SJSA1 (cell line): Measurements from ENCODE around the gene CDO1. TPM values are rescaled to one million over a fixed set of nuclear protein-coding genes. Genes with fewer than 3 reads are reported as not detected.
"Not testable (repeated sequence)": the region's sequence is repeated elsewhere in the genome, so short reads cannot be mapped to it uniquely, and the experiment has no call there.

Source experiments
- DNase-seq, 2 experiments: peaks; one replicate each; pipeline ENCODE4 v3.0.0-alpha.2; 2015 to 2020; ENCODE audit warnings: low spot score in 2 of 2, low read depth in 1 of 2
- H3K27ac ChIP-seq: fragments of 250-450 bp; sonication (Bioruptor Pico); 2 replicates; pipeline ENCODE4 v1.5.1; 2020; ENCODE audit warnings: mild to moderate bottlenecking, moderate library complexity
- H3K27me3 ChIP-seq: fragments of 250-450 bp; sonication (Bioruptor Pico); replicated peaks from 2 replicates; pipeline ENCODE4 v1.5.1; 2020; ENCODE audit warnings: mild to moderate bottlenecking, moderate library complexity
- H3K36me3 ChIP-seq: fragments of 250-450 bp; sonication (Bioruptor Pico); 2 replicates; pipeline ENCODE4 v1.5.1; 2020; ENCODE audit warnings: mild to moderate bottlenecking
- H3K4me1 ChIP-seq: fragments of 250-450 bp; sonication (Bioruptor Pico); replicated peaks from 2 replicates; pipeline ENCODE4 v1.6.1; 2021; ENCODE audit warnings: mild to moderate bottlenecking
- H3K4me3 ChIP-seq: fragments of 250-450 bp; sonication (Bioruptor Pico); 2 replicates; pipeline ENCODE4 v1.5.1; 2020; ENCODE audit warnings: mild to moderate bottlenecking
- H3K9me3 ChIP-seq: fragments of 250-450 bp; sonication (Bioruptor Pico); replicated peaks from 2 replicates; pipeline ENCODE4 v1.5.1; 2020; ENCODE audit warnings: mild to moderate bottlenecking
- total RNA-seq: library from RNA; depleted of rRNA; stranded (reverse); fragments of >200 nt; shearing (Covaris generic); gene quantifications from 2 replicates; pipeline ENCODE4 v1.2.3, GENCODE V29; 2014

CDO1 gene
- total RNA-seq, 1 experiment from 2014 or later, result 6.8 TPM

DNA sequence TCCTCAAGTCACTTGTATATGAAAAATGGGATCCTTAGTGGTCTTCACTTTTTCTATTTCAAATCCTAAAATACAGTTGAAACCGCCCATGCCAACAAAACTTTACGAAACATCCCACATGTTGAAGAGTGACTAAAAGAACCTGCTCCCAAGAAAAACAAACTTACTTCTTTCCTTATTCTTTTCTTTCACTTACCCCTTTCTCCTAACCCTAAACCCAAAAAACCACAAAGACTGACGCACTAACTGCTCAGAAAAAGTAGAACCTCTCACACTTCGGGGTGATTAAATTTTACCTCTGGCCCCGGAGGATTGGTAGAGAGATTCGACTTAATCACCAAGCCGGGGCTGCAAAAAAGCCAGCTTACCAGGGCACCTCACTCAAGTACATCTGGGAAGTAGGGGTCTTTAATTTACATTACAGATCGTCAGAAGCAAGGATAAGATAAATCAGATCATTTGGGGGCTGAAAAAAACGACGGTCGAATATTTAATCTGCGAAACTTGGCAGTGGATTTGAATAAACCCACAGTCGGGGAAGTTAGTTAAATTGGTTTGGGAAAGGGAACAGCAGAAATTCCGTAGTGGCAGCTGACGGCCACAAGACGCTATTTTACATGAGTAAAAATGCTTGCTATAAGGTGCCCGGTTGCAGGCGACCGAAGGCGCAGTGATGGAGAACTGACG, 1.3 kb downstream of the CDO1 start:
- H3K27ac ChIP-seq, result no peak overlapping the region
- H3K4me3 ChIP-seq, result peak overlapping the region; percentile 45
- H3K4me1 ChIP-seq, result peaks cover 14% of the 10 kb centered on the region
- no peaks in the 10 kb centered on the region for H3K36me3 ChIP-seq
- H3K27me3 ChIP-seq, result peaks cover 39% of the 10 kb centered on the region
- H3K9me3 ChIP-seq, result no peaks in the 10 kb centered on the region
- no peak for DNase-seq

DNA sequence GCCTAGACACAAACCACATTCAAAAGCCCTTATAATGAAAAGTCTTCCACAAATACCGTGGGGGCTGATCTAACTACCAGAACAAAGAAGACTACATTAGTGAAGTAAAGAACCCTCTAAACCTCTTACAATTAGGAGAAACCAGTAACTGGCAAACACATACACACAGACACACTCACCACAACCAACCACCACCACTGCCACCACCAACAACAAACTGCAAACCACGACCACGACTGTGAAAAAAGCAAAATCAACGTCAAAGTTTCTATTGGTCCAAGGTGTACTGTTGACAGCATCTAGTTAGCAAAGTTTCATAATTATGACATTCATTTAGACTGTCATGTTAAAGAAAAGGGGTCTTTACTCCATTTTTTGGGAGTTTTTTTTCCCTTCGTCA, 2.7 kb downstream of the CDO1 start:
- no peak overlapping the region for H3K27ac ChIP-seq
- peaks cover 39% of the 10 kb centered on the region for H3K27me3 ChIP-seq
- no peaks in the 10 kb centered on the region for H3K36me3 ChIP-seq
- no peaks in the 10 kb centered on the region for H3K9me3 ChIP-seq
- no peak overlapping the region for H3K4me3 ChIP-seq
- no peak for DNase-seq
- H3K4me1 ChIP-seq, result peaks cover 14% of the 10 kb centered on the region

DNA sequence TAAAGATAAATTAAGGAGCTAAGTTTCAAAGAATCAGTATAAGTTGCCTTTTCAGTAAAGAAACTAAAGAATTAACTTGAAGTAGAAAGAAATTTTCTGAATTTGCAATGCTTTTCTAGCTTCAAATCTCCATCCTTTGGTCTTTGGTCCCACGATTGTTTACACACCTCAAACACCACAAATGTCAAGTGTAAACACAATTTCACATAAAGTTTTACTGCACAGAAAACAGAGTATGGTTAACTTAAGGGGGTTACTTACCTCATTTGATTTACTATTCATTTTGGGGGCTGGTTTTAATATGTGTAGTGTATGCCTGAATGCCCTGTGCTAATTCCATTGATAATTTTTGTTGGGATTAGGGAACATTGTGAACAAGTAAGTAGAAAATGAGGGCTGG, 4.1 kb downstream of the CDO1 start:
- Histone ChIP-seq H3K36me3 (no peaks in the 10 kb centered on the region), H3K4me1 (peaks cover 14% of the 10 kb centered on the region), H3K27me3 (peaks cover 35% of the 10 kb centered on the region), H3K27ac (no peak overlapping the region), H3K9me3 (no peaks in the 10 kb centered on the region), H3K4me3 (no peak overlapping the region)
- no peak for DNase-seq

DNA sequence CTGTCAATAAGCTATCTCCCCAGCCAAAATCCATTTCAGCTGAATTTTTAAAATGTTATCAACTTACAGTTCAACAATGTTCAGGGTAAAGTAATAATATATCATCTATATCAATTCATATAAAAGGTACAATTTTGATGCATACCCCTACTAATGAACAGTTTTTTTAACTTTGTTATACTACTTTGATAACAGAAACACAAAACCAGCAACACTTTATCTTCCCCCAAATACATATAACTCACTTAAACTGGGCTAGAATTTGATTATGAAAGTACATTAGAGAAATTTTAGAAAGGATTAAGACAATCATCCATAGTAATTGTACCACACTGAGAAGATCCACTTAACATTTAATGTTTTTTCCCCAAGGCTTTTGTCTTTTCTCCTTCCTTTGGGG, 5.1 kb downstream of the CDO1 start:
- H3K27ac ChIP-seq, result no peak overlapping the region
- peaks cover 9% of the 10 kb centered on the region for H3K4me1 ChIP-seq
- DNase-seq, result no peak
- peaks cover 27% of the 10 kb centered on the region for H3K27me3 ChIP-seq
- no peaks in the 10 kb centered on the region for H3K9me3 ChIP-seq
- H3K4me3 ChIP-seq, result no peak overlapping the region
- no peaks in the 10 kb centered on the region for H3K36me3 ChIP-seq

DNA sequence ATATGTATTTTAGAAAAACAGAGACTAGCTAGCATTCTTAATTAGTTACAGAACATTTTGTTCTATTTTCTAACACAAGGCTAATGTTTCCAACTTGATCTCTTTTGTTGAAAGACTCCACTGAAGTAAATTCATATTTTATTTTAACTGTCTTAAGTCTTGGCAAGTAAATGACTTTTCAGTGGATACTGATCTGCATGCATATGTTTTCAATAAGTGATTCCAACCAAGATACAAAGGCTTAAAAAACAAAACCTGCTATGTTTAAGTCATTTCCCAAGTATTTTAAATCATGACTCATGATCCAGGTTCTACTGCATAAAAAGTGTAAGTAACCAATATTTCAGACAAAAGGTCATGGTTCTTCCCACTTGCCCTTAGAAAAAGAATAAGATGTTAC, 5.7 kb downstream of the CDO1 start:
- no peaks in the 10 kb centered on the region for H3K36me3 ChIP-seq
- H3K27me3 ChIP-seq, result peaks cover 21% of the 10 kb centered on the region
- no peak overlapping the region for H3K4me3 ChIP-seq
- H3K4me1 ChIP-seq, result peaks cover 3% of the 10 kb centered on the region
- DNase-seq, result no peak
- H3K27ac ChIP-seq, result no peak overlapping the region
- H3K9me3 ChIP-seq, result no peaks in the 10 kb centered on the region

DNA sequence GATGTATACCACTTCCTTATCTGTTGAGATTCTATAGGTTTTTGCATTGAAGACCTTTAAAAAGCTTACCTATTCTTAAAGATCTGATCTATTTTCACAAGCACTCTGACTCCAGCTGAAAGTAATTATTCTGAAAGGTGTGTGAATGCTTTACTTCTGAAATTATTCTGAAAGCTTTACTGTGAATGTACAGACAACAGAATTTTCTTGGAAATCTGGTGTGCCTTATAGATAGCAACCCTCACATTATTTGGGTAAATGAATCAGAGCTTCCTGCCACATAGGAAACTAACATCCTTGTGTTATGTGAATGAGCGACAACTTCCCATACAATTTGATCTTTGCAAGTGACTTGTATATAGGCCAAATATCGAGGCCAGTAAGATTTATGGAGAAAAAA, 6.5 kb downstream of the CDO1 start:
- Histone ChIP-seq H3K27me3 (peaks cover 13% of the 10 kb centered on the region), H3K4me1 (no peaks in the 10 kb centered on the region), H3K27ac (no peak overlapping the region), H3K4me3 (no peak overlapping the region), H3K9me3 (no peaks in the 10 kb centered on the region), H3K36me3 (no peaks in the 10 kb centered on the region)
- DNase-seq, result no peak

DNA sequence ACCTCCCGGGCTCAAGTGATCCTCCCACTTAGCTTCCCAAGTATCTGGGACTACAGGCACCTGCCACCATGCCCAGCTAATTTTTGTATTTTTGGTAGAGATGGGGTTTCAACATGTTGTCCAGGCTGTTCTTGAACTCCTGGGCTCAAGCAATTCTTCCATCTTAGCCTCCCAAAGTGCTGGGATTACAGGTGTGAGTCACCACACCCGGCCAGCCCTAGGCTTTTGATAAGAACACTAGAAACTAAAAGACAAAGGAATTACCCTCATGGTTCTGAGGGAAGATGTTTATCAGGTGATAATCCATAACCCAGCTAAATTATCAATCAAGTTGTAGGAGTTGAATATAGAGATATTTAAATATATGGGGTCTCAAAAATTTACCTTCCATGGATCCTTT, 8.4 kb downstream of the CDO1 start:
- H3K9me3 ChIP-seq, DNase-seq, H3K27ac ChIP-seq, H3K27me3 ChIP-seq, H3K4me3 ChIP-seq, H3K4me1 ChIP-seq, H3K36me3 ChIP-seq: not testable (repeated sequence)

DNA sequence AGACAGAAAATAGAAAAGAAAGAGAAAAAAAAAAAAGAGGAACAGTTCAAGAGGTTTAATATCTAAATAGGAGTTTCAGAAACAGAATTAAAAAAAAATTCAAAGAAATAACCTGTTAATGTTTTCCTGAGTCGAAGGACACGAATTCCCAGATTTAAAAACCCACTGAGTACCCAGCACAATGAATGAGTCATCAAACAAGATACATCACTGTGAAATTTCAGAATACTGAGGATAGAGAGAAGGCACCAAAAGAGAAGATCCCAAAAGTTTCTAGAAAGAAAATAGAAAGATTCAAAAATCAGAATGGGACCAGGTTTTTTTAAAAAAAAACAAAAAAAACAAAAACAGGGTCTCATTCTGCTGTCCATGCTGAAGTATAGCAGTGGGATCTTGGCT, 8.8 kb downstream of the CDO1 start:
- H3K9me3 ChIP-seq, result no peaks in the 10 kb centered on the region
- H3K4me3 ChIP-seq, result no peak overlapping the region
- H3K27ac ChIP-seq, result no peak overlapping the region
- H3K4me1 ChIP-seq, result no peaks in the 10 kb centered on the region
- H3K27me3 ChIP-seq, result no peaks in the 10 kb centered on the region
- no peaks in the 10 kb centered on the region for H3K36me3 ChIP-seq
- no peak for DNase-seq

DNA sequence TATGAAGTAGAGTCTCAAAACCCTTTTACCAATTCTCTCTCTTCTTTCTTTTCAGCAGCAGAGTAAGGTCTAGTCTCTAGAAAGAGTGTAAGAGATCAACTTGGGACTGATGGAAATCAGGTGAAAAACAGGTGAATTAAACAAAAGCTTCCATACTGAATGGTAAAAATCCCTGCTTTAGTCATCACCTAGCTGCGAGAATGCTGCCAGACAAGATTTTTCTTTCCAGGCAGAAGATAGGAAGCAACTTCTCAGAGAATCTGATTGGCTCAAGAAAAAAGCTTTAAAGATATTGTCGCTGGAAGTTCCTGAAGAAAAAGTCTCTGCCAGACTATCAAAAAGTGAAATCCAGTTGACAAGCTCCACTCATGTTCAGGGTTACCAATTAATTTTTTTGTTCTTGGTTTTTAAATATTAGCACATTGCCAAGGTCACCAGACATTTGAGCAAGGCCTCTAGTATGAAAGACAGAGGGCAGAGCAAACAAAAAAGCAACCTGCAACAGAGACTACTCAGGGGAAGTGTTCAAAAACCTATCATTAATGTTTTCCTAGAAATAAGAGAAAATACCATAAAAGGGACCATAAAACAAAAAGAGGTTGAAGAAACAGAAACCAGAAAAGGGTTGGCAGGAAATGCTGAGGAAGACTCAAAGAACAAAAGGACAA, 9.3 kb downstream of the CDO1 start:
- H3K27me3 ChIP-seq, result no peaks in the 10 kb centered on the region
- no peak for DNase-seq
- no peaks in the 10 kb centered on the region for H3K9me3 ChIP-seq
- H3K27ac ChIP-seq, result no peak overlapping the region
- H3K4me3 ChIP-seq, result no peak overlapping the region
- H3K4me1 ChIP-seq, result no peaks in the 10 kb centered on the region
- H3K36me3 ChIP-seq, result no peaks in the 10 kb centered on the region

DNA sequence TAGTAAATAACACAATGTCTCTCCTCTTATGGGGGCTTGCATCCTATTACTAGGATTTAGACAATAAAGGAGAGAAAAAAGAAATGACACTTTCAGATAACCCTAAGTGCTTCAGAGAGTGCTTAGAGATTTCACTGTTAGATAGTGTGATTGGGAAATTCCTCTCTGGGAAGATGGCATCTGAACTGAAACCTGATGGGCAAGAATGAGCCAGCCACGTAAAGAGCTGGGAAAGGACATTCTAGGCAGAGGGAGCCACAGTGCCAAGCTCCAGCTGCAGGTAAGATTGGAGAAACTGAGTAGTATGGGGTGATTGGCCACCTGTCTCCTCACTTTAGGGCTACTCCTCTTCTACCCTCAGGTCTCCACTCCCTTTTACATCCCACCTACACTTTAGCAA, 14.5 kb downstream of the CDO1 start:
- Histone ChIP-seq H3K27ac (no peak overlapping the region), H3K27me3 (no peaks in the 10 kb centered on the region), H3K9me3 (no peaks in the 10 kb centered on the region), H3K36me3 (no peaks in the 10 kb centered on the region), H3K4me3 (no peak overlapping the region), H3K4me1 (no peaks in the 10 kb centered on the region)
- DNase-seq, result no peak

DNA sequence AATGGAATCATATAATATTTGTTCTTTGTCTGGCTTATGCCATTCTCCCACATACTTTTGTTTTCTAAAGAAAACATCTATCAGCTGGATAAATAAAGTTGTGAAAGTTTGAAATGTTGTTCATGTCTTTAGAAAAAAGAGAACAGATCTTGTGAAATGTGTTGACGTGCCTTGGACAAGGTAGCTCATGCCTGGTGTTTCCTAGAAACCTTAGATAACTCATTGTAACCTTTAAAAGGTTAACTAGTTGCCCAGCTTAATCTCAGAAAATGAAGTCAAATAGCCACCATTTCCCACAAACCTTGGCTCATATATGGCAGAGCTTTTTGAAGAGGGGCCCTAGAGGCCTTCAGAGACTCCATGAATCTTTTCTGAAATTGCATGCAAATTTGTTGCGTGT, 15.3 kb downstream of the CDO1 start:
- Histone ChIP-seq H3K27ac (no peak overlapping the region), H3K27me3 (no peaks in the 10 kb centered on the region), H3K9me3 (no peaks in the 10 kb centered on the region), H3K36me3 (no peaks in the 10 kb centered on the region), H3K4me3 (no peak overlapping the region), H3K4me1 (no peaks in the 10 kb centered on the region)
- no peak for DNase-seq

DNA sequence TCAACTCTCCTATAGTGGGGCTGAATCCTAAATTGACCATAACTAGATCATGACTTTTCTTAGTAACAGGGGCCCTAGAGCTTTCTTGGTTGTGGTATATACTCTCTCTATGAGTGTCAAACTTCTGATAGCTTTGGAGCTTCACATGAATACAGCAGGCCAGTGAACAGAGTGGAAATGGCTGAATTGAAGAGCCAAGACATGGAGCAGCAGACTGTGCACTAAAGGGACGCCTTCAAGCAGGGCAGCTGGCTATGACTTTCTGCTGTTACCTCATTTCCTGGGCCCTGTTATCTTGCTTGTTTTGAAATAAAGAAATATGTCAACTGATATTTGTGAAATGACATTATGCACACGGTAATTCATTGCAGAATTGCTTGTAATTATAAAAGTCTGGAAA, 16.4 kb downstream of the CDO1 start:
- H3K36me3 ChIP-seq, result no peaks in the 10 kb centered on the region
- H3K27me3 ChIP-seq, result no peaks in the 10 kb centered on the region
- H3K27ac ChIP-seq, result no peak overlapping the region
- H3K4me1 ChIP-seq, result no peaks in the 10 kb centered on the region
- no peaks in the 10 kb centered on the region for H3K9me3 ChIP-seq
- no peak for DNase-seq
- no peak overlapping the region for H3K4me3 ChIP-seq

DNA sequence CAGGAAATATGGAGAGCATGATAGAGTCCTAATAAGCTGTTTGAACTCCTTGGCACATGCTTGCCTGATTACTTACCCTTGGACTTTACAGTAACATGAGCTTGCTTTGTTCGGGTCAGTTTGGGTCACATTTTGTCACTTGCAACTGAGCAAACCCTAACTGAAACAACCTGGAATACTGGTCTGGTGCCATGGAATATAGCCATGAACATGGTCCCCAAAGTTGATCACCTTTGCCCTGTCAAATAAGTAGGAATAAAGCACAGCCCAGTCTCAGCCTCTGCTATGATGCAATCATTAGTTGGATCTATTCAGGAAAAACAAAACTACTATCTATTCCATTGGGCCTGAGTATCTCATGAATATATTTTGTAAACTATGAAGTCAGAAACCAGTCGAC, 18.2 kb downstream of the CDO1 start:
- Histone ChIP-seq H3K4me1 (no peaks in the 10 kb centered on the region), H3K27ac (no peak overlapping the region), H3K4me3 (no peak overlapping the region), H3K9me3 (no peaks in the 10 kb centered on the region), H3K36me3 (no peaks in the 10 kb centered on the region), H3K27me3 (no peaks in the 10 kb centered on the region)
- no peak for DNase-seq

DNA sequence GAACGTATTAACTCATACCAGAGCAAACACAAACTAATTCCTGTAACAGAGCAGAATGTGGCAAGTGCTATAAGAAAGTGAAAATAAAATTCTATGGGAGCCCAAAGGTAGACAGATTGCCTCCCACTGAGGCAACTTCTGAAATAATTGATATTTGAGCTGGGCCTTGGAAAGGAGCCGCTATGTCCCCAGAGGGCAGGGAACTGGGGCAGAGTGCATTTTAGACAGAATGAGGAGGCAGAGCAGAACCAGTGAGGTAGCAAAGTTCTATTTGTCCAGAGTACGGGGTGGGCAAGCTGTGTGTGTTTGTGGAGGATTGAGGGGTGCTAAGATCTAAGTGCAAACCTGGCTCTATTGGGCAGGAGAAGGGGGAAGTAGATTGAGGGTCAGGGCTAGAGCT, 19.8 kb downstream of the CDO1 start:
- Histone ChIP-seq H3K4me3 (no peak overlapping the region), H3K36me3 (no peaks in the 10 kb centered on the region), H3K9me3 (no peaks in the 10 kb centered on the region), H3K4me1 (no peaks in the 10 kb centered on the region), H3K27me3 (no peaks in the 10 kb centered on the region), H3K27ac (no peak overlapping the region)
- no peak for DNase-seq

DNA sequence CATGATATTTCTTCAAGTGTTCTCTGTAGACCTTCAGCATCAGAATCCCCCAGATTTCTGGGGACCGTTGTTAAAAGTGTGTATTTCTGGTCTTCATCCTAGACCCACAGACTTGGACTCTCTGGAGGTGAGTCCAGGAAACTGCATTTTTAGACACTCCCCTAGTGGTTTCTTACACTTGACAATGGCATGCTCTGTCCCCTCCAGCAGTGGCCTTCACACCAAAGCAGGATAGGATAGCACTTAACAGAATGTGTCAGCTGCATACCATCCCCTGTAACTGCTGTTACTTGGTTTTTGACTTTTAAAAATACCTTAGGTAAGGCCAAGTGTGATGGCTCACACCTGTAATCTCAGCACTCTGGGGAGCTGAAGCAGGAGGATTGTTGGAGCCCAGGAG, 20.8 kb downstream of the CDO1 start:
- no peaks in the 10 kb centered on the region for H3K9me3 ChIP-seq
- H3K27ac ChIP-seq, result no peak overlapping the region
- no peak overlapping the region for H3K4me3 ChIP-seq
- no peaks in the 10 kb centered on the region for H3K36me3 ChIP-seq
- DNase-seq, result no peak
- no peaks in the 10 kb centered on the region for H3K4me1 ChIP-seq
- no peaks in the 10 kb centered on the region for H3K27me3 ChIP-seq
